GM21447 (cell line): Measurements from ENCODE around the gene KIF22.
"Not testable (repeated sequence)": the region's sequence is repeated elsewhere in the genome, so short reads cannot be mapped to it uniquely, and the experiment has no call there.

Experiments used
- ATAC-seq: cut with Tn5 transposase; IDR thresholded peaks from one replicate; pipeline ENCODE4 v1.9.1; 2021; ENCODE audit not compliant: unreplicated experiment

The KIF22 gene

DNA sequence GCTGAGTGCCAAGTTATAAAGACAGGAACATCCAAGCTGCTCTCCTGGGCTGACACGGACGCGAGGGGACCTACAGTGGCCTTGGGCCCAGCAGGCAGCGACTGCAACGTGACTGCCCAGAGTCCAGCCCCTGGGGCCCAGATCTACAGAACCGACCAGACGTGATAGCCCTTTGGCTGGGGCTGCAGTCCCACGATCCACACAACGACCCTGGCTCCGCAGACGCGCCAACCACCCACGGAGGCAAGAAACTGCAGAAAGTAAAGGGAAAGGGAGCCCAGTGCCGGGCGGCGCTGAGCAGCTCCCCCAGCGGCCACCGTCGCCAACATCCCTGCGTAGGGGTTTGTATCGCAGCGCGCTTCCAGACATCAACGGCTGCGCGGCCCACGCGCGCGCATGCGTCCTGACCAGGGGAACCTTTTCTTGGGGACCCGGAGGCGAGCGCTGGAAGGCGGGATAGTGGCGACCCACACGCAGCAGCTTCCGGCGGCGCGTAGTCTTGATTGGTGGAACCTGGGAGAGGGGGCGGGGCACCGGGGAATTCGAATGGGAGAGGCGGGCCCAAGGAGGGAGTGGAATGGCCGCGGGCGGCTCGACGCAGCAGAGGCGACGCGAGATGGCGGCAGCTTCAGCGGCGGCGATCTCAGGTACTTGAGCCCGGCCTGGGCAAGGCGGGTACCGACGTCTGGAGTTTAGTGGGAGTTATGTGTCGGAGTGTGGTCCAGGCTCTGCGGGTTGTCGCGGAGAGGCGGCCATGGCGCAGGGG, at the start of gene KIF22:
KIF22 (plus strand) TSS at position 569 of the 766 bp plus-strand sequence; CDS start at position 578, 9 bp downstream.
- ATAC-seq, result peak; percentile 92

DNA sequence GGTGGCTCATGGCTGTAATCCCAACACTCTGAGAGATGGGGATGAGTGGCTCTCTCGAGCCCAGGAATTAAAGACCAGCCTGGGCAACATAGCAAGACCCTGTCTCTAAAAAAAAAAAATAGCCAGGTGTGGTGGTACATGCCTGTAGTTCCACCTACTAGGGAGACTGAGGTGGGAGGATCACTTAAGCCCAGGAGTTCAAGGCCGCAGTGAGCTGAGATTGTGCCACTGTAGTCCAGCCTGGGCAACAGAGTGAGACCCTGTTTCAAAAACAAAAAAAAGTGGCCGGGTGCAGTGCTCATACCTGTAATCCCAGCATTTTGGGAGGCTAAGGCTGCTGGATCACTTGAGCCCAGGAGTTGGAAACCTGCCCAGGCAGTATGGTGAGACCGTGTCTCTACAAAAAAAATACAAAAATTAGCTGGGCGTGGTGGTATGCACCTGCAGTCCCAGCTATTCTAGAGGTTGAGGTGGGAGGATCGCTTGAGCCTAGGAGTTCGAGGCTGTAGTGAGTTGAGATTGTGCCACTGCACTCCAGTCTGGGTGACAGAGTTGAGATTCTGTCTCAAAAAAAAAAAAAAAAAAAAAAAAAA, 47.8 kb upstream of the KIF22 start:
- no peak for ATAC-seq

GRCh38 chr16:29743475-29743826, 47.1 kb upstream of the KIF22 start:
- no peak for ATAC-seq

- no peak for ATAC-seq
These were observed 46.6 kb upstream of the KIF22 start for GRCh38 chr16:29743827-29744531.

DNA sequence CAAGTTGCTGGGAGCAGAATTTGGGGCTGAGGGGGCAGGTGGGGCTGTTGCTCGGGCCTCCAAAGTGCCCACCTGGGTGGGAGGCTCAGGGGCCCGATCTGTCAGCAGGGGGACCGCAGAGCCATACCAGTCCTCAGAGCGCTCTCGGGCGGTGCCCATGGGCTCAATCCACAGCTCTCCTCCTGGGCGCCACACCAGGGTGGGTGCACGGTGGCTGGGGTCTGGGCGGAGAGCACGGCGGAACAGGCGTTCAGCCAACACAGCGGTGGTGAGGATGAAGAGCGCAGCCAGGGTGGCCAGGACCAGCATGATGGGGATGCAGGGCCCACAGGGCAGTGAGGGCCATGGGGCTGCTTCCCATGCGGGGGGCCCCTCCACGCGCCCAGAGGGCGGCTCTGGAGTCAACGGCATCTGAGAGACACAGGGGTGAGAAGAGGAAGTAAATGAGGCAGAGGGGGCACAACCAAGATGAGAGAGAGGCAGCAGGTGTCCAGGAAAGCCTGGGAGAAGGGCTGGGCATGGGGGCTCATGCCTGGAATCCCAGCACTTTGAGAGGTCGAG, 45.9 kb upstream of the KIF22 start:
- ATAC-seq, result no peak

DNA sequence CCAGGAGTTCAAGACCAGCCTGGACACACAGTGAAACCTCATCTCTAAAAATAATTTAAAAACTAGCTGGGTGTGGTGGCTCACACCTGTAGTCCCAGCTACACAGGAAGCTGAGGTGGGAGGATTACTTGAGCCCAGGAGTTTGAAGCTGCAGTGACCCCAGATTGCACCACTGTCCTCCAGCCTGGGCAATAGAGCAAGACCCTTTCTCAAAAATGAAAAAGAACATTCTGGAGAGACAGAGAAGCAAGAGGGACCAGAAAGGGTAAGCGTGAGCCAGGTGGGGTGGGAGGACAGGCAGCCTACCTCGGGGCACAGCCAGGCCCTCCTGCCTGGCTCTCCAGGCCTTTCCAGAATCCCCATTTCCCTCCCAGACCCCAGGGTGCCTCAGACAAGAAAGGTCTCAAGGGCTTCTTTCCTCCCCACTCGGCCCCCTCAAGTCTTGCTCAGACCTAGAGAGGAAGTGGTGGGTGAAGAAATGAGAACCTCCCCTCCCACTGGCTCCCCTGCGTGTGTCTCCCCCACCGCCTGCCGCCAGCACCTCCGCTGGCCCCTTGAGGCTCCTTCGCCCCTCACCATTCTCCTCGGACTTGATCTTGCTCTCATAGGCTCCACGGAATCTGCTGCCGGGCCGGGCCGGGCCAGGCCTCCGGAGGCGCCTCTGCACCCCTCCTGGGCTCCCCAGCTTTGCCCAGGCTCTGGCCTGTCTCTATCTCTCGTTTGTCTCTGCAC, 45.3 kb upstream of the KIF22 start:
- ATAC-seq, result peak; percentile 31

GRCh38 chr16:29745853-29746345, 44.7 kb upstream of the KIF22 start, which contains the start of gene C16orf54:
TSS of gene C16orf54 (minus strand) at chr16:29745990. CDS start at chr16:29744951, 1,039 bp downstream.
- ATAC-seq, result peak; percentile 76

GRCh38 chr16:29746518-29746917, 44.0 kb upstream of the KIF22 start:
- not testable (repeated sequence) for ATAC-seq

DNA sequence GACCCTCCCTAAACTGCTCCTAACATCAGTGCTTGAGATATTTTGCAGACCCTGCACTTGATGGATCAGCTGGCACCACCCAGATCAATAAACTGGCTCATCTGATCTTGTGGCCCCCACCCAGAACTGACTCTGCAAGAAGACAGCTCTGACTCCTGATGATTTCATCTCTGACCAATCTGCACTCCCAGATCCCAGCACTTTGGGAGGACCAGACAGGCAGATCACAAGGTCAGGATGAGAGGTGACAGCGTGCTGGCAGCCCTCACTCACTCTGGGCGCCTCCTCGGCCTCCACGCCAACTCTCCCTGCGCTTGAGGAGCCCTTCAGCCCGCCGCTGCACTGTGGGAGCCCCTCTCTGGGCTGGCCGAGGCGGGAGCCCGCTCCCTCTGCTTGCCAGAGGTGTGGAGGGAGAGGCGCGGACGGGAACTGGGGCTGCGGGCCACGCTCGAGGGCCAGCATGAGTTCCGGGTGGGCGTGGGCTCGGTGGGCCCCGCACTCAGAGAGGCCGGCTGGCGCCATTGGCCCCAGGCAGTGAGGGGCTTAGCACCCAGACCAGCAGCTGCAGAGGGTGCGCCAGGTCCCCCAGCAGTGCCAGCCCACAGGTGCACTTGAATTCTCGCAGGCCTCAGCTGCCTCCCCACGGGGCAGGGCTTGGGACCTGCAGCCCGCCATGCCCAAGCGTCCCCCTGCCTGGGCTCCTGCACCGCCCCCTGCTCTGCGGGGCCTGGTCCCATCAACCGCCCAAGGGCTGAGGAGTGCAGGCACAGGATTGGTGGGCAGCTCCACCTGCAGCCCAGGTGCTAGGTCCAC, 42.4 kb upstream of the KIF22 start:
- ATAC-seq, result no peak

DNA sequence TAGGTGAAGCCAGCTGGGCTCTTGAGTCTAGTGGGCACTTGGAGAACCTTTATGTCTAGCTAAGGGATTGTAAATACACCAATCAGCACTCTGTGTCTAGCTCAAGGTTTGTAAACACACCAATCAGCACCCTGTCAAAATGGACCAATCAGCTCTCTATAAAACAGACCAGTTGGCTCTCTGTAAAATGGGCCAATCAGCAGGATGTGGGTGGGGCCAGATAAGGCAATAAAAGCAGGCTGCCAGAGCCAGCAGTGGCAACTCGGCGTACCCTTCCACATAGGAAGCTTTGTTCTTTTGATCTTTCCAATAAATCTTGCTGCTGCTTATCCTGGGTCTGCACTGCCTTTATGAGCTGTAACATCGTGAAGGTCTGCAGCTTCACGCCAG, 41.8 kb upstream of the KIF22 start:
- not testable (repeated sequence) for ATAC-seq

- ATAC-seq, result no peak
These were observed 37.0 kb upstream of the KIF22 start for GRCh38 chr16:29753516-29753915.

DNA sequence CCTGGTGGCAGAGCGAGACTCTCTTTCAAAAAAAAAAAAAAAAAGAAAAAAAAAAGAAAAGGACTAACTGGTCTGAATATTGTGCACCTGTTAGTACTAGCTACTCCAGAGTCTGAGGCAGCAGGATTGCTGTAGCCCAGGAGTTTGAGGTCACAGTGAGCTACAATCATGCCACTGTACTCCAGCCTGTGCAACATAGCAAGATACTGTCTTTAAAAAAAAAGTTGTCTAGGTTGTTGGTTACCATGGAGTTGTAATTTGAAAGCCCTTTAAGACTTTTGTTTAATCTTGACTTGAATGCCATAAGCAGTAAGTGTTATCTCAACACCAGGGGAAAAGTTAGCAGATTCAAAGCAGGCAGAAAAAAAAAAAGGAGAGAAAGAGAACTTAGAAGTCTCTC, 33.9 kb upstream of the KIF22 start:
- ATAC-seq, result no peak

- ATAC-seq, result not testable (repeated sequence)
These were observed 33.5 kb upstream of the KIF22 start for GRCh38 chr16:29757086-29757485.

- no peak for ATAC-seq
These were observed 32.5 kb upstream of the KIF22 start for GRCh38 chr16:29757950-29758466.

GRCh38 chr16:29760567-29761279, 29.8 kb upstream of the KIF22 start:
- no peak for ATAC-seq

- not testable (repeated sequence) for ATAC-seq
These were observed 29.3 kb upstream of the KIF22 start for GRCh38 chr16:29761280-29761651.

DNA sequence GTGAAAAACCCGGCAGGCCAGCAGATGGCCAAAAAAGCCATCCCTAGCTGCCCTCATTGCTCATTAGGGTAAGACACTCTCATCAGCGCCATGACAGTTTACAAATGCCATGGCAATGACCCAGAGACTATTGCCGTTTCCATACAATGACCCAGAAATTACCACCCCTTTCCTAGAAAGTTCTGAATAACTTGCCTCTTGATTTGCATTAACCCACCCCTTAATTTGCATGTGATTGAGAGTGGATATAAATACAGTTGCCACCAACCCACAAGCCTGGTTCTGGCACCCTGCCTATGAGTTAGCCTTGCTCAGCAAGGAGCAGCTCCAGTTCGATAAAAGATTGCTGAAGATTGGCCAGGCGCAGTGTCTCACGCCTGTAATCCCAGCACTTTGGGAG, 28.7 kb upstream of the KIF22 start:
- no peak for ATAC-seq

DNA sequence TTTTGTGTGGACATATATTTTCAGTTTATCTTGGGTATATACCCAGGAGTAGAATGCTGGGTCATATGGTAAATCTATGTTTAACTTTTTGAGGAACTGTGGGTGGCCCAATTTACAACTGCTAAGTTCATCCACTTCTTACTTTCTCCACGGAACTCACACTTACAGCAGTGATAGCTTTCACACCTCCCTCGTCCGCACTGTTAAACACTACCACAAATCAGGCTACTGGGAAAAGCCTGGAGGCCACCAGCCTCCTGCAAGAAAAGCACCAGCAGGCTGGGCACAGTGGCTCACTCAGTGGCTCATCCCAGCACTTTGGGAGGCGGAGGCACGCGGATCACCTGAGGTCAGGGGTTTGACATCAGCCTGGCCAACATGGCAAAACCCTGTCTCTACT, 27.2 kb upstream of the KIF22 start:
- ATAC-seq, result no peak
